Endothelial cell (in vitro differentiated cells): ENCODE measurements around the gene TGM1. TPM values are rescaled to one million over a fixed set of nuclear protein-coding genes. Genes with fewer than 3 reads are reported as not detected.
"Not testable (repeated sequence)": the region's sequence is repeated elsewhere in the genome, so short reads cannot be mapped to it uniquely, and the experiment has no call there.

ENCODE experiments used
- DNase-seq: peaks from one replicate; pipeline ENCODE4 v3.0.0; 2021; ENCODE audit warnings: low spot score
- H3K27ac Mint-ChIP-seq: one replicate; pipeline ENCODE4 v1.8.0; 2021; ENCODE audit warnings: mixed read lengths, inconsistent platforms; ENCODE audit not compliant: unreplicated experiment
- H3K27me3 Mint-ChIP-seq: one replicate; pipeline ENCODE4 v1.8.0; 2021; ENCODE audit warnings: mild to moderate bottlenecking, moderate library complexity, mixed read lengths, inconsistent platforms; ENCODE audit not compliant: unreplicated experiment
- H3K36me3 Mint-ChIP-seq: one replicate; pipeline ENCODE4 v1.8.0; 2021; ENCODE audit warnings: mild to moderate bottlenecking, low read depth, mixed read lengths, inconsistent platforms; ENCODE audit not compliant: unreplicated experiment
- H3K4me1 Mint-ChIP-seq: one replicate; pipeline ENCODE4 v1.8.0; 2021; ENCODE audit warnings: mild to moderate bottlenecking, mixed read lengths, inconsistent platforms; ENCODE audit not compliant: unreplicated experiment
- H3K4me3 Mint-ChIP-seq: one replicate; pipeline ENCODE4 v1.8.0; 2021; ENCODE audit warnings: mild to moderate bottlenecking, mixed read lengths, inconsistent platforms; ENCODE audit not compliant: unreplicated experiment
- H3K9me3 Mint-ChIP-seq: one replicate; pipeline ENCODE4 v1.8.0; 2021; ENCODE audit warnings: mixed read lengths, inconsistent platforms; ENCODE audit not compliant: unreplicated experiment
- CTCF ChIP-seq: fragments of 200-600 bp; sonication (generic); IDR thresholded peaks from one replicate; pipeline ENCODE4 v1.5.0; 2021; ENCODE audit warnings: antibody characterized with exemption; ENCODE audit not compliant: unreplicated experiment
- total RNA-seq: library from RNA; stranded (reverse); fragmentation: NEBNext Ultra II Directional; extraction: Animal tissue kit (Norgen Biotek cat#: 25700); gene quantifications from one replicate; pipeline ENCODE4 v1.2.1, GENCODE V29; 2021; ENCODE audit not compliant: unreplicated experiment

Gene TGM1
- total RNA-seq, 1 donor from 2014 or later: 1.7 TPM

GRCh38 chr14:24228902-24229301 lies 34.1 kb downstream of the TGM1 start:
- H3K27me3 Mint-ChIP-seq: no peaks in the 10 kb centered on the region
- peaks cover 3% of the 10 kb centered on the region for H3K36me3 Mint-ChIP-seq
- DNase-seq: no peak
- no peak overlapping the region for H3K4me3 Mint-ChIP-seq
- no peaks in the 10 kb centered on the region for H3K9me3 Mint-ChIP-seq
- no peak overlapping the region for H3K27ac Mint-ChIP-seq
- no peak for TF ChIP-seq CTCF
- H3K4me1 Mint-ChIP-seq: peaks cover 14% of the 10 kb centered on the region

GRCh38 chr14:24226473-24226872 lies 36.5 kb downstream of the TGM1 start:
- Mint-ChIP-seq H3K9me3 (no peaks in the 10 kb centered on the region), H3K36me3 (peaks cover 3% of the 10 kb centered on the region), H3K4me3 (no peak overlapping the region), H3K27ac (no peak overlapping the region), H3K4me1 (peaks cover 6% of the 10 kb centered on the region), H3K27me3 (no peaks in the 10 kb centered on the region)
- no peak for TF ChIP-seq CTCF
- DNase-seq: no peak

GRCh38 chr14:24224618-24225071 lies 38.3 kb downstream of the TGM1 start:
- no peak for DNase-seq
- Mint-ChIP-seq H3K4me1 (no peaks in the 10 kb centered on the region), H3K36me3 (peaks cover 3% of the 10 kb centered on the region), H3K9me3 (no peaks in the 10 kb centered on the region), H3K27me3 (no peaks in the 10 kb centered on the region), H3K27ac (no peak overlapping the region), H3K4me3 (no peak overlapping the region)
- TF ChIP-seq CTCF: no peak

GRCh38 chr14:24222987-24223386 lies 40.0 kb downstream of the TGM1 start:
- DNase-seq, H3K27ac Mint-ChIP-seq, H3K36me3 Mint-ChIP-seq, H3K27me3 Mint-ChIP-seq, H3K4me3 Mint-ChIP-seq, H3K4me1 Mint-ChIP-seq, H3K9me3 Mint-ChIP-seq: not testable (repeated sequence)

- Mint-ChIP-seq H3K4me1 (peaks cover 12% of the 10 kb centered on the region), H3K4me3 (no peak overlapping the region), H3K9me3 (no peaks in the 10 kb centered on the region), H3K27me3 (peaks cover 3% of the 10 kb centered on the region), H3K36me3 (peaks cover 8% of the 10 kb centered on the region), H3K27ac (peak overlapping the region; percentile 2)
- TF ChIP-seq CTCF: no peak
- no peak for DNase-seq
Measured at GRCh38 chr14:24219521-24219920, 43.5 kb downstream of the TGM1 start.

- Mint-ChIP-seq H3K36me3 (peaks cover 8% of the 10 kb centered on the region), H3K27me3 (peaks cover 7% of the 10 kb centered on the region), H3K4me3 (no peak overlapping the region), H3K27ac (no peak overlapping the region), H3K4me1 (peaks cover 17% of the 10 kb centered on the region), H3K9me3 (no peaks in the 10 kb centered on the region)
- TF ChIP-seq CTCF: no peak
- no peak for DNase-seq
Measured at GRCh38 chr14:24219080-24219479, 43.9 kb downstream of the TGM1 start.

- Mint-ChIP-seq H3K4me3 (peak overlapping the region; percentile 95), H3K4me1 (peaks cover 21% of the 10 kb centered on the region), H3K27me3 (peaks cover 18% of the 10 kb centered on the region)
- not testable (repeated sequence) for H3K9me3 Mint-ChIP-seq, H3K27ac Mint-ChIP-seq, H3K36me3 Mint-ChIP-seq, DNase-seq
Measured at GRCh38 chr14:24216876-24217275, 46.1 kb downstream of the TGM1 start.
